Inflammatory macrophage treated with lipopolysaccharide for 1 hour (primary cell): Measurements from ENCODE around the gene RNF115.
"Not testable (repeated sequence)": the region's sequence is repeated elsewhere in the genome, so short reads cannot be mapped to it uniquely, and the experiment has no call there.

ENCODE experiments used
- DNase-seq, 2 donors: peaks; one replicate each; pipeline ENCODE4 v3.0.0-alpha.2; 2020 to 2022

RNF115 gene

GRCh38 chr1:145726193-145726592, 97.7 kb downstream of the RNF115 start:
- not testable (repeated sequence) for DNase-seq

GRCh38 chr1:145720878-145721671, 102.8 kb downstream of the RNF115 start:
- peak; percentile 27 to 73 for DNase-seq

DNA sequence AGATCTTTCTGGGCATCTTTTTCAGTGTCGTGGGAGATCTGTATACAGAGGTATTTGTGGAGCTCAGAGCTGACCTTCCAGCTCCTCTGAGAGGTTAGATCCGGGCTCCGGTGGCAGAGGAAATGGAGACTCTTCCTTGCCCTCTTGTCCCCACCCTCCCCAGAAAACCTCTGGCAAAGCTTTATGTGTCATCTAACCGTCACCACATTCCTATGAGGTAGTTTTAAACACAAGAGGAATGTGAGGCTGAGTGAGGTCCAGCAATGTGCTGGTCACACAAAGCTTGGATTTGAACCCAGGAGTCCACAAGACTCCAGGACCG, 103.4 kb downstream of the RNF115 start:
- DNase-seq: no peak

- DNase-seq: no peak
Measured at GRCh38 chr1:145719230-145720079, 104.4 kb downstream of the RNF115 start, which contains the start of gene CD160. CD160 (plus strand) TSS chr1:145719499; CDS start chr1:145728328, 8,829 bp downstream.

- DNase-seq: not testable (repeated sequence)
Measured at GRCh38 chr1:145718465-145718864, 105.4 kb downstream of the RNF115 start.

DNA sequence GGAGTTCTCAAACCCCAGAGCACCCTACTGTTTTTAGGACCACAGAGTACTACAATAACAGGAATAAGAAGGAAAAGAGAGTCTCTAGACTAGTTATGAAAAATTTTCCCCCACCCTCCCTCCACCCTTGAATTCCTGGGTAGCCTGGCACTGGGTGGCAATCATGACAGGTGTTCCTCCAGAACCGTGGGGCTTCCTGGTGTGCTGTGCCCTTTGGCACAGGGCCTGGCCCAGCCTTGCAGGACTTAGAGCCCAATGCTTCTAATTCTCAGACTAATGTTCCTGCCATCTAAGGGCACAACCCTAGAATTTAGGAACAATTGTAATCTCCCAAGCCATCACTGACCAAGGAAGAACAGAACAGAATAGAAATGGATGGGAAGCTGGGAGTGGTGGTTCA, 106.1 kb downstream of the RNF115 start:
- no peak for DNase-seq

DNA sequence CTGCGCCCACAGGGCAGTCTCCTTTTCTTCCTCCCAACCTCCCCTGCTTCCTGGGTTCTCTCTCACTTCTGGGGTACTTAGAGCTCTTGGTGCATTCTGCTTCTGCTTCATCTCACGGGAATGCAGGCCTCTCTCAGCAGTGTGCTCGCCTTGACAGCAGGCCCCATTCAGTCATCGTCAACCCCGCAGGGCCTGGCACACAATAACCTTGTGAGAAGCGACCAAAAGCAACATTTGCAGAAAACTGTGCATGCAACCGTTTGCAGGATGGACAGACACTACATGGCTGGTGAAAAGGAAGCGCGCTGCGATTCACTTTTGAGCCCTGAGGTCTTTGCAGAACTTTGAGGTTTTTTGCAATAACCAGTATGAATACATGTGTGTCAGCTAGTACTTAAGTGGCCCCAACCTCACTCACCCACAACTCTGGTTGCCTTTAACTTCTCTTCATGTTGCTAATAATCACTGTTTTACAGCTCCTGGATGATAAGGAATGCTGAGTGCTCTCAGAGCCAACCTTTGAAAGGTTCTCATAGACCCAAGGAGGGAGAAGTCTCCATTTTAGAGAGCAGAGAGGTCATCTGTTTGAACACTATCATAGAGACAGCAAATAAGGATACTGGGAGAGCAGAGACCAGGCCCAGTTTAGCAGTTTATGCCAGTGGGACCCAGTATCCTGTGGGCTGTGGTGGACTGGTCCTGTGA, 107.1 kb downstream of the RNF115 start:
- no peak for DNase-seq

- no peak for DNase-seq
Measured at GRCh38 chr1:145714524-145715111, 109.3 kb downstream of the RNF115 start.

GRCh38 chr1:145711213-145711651, 112.7 kb downstream of the RNF115 start:
- DNase-seq: no peak

- DNase-seq: no peak
Measured at GRCh38 chr1:145710291-145711027, 113.4 kb downstream of the RNF115 start.

DNA sequence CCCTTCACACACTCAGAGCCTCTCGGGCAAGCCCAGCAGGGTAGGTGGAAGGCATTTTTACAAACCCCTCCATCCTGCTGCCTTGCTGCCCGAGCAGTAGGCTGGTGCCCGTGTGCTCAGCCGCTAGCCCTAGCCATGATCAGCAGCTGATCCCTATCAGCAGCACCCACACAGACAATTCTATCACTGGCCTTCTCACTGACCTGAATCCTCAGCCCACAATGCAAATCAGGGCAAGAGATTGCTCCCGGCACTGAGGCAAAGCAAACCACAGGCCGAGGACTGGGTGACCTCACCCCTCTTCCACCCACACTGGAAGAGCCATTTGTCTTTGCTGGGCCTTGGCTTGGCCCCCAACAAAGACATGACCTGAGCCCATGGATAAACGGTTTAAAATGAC, 115.8 kb downstream of the RNF115 start:
- peak in 1 of 2 donors; percentile 3 for DNase-seq

- DNase-seq: no peak
Measured at GRCh38 chr1:145707183-145707867, 116.6 kb downstream of the RNF115 start, which contains the start of gene PDZK1. PDZK1 (minus strand) TSS chr1:145707368; CDS start chr1:145688021, 19,347 bp downstream.

GRCh38 chr1:145706086-145706664, 117.7 kb downstream of the RNF115 start:
- no peak for DNase-seq

GRCh38 chr1:145705622-145706021, 118.3 kb downstream of the RNF115 start:
- no peak for DNase-seq

GRCh38 chr1:145702826-145703225, 121.1 kb downstream of the RNF115 start:
- no peak for DNase-seq

GRCh38 chr1:145702052-145702451, 121.8 kb downstream of the RNF115 start:
- no peak for DNase-seq

- DNase-seq: no peak
Measured at GRCh38 chr1:145701306-145701862, 122.5 kb downstream of the RNF115 start.

- DNase-seq: no peak
Measured at GRCh38 chr1:145696630-145696960, 127.3 kb downstream of the RNF115 start.

- peak; percentile 16 to 29 for DNase-seq
Measured at GRCh38 chr1:145695821-145696629, 127.9 kb downstream of the RNF115 start.
